HAP-1 (cell line): ENCODE measurements around the gene ABCF3.
"Not testable (repeated sequence)": the region's sequence is repeated elsewhere in the genome, so short reads cannot be mapped to it uniquely, and the experiment has no call there.

Experiments used
- DNase-seq, 2 experiments: peaks; one replicate each; pipeline ENCODE4 v3.0.0-alpha.2; 2016 to 2020; ENCODE audit warnings: low spot score in 2 of 2
- H3K27me3 ChIP-seq: fragments of 250-450 bp; sonication (Bioruptor Pico); 2 replicates; pipeline ENCODE4 v1.5.1; 2020; ENCODE audit warnings: low read depth, mild to moderate bottlenecking, moderate library complexity
- H3K36me3 ChIP-seq: fragments of 250-450 bp; sonication (Bioruptor Pico); replicated peaks from 2 replicates; pipeline ENCODE4 v1.5.1; 2020; ENCODE audit warnings: mild to moderate bottlenecking
- H3K4me1 ChIP-seq: fragments of 250-450 bp; sonication (Bioruptor Pico); 2 replicates; pipeline ENCODE4 v1.5.1; 2020; ENCODE audit warnings: mild to moderate bottlenecking
- H3K4me3 ChIP-seq: fragments of 250-450 bp; sonication (Bioruptor Pico); 2 replicates; pipeline ENCODE4 v1.5.1; 2020; ENCODE audit warnings: mild to moderate bottlenecking, moderate library complexity
- H3K9me3 ChIP-seq: fragments of 250-450 bp; sonication (Bioruptor Pico); 2 replicates; pipeline ENCODE4 v1.5.1; 2020; ENCODE audit warnings: mild to moderate bottlenecking, moderate library complexity
- in situ Hi-C: fragments of 300-500 bp; cut with MboI; formaldehyde crosslinking; loops from 3 replicates; pipeline ENCODE4 v1.14.3; 2020; ENCODE audit warnings: low sequenced_read_pairs, inconsistent platforms, mixed read lengths

Gene ABCF3

GRCh38 chr3:184157206-184157605 lies 28.8 kb upstream of the ABCF3 start:
- no peak for DNase-seq
- Histone ChIP-seq H3K9me3 (no peaks in the 10 kb centered on the region), H3K4me1 (peaks cover 9% of the 10 kb centered on the region), H3K36me3 (peaks cover 4% of the 10 kb centered on the region; the same call in 1 of the 2 replicates), H3K27me3 (no peaks in the 10 kb centered on the region), H3K4me3 (peak overlapping the region; percentile 84)
- in situ Hi-C loops: no loop called here

DNA sequence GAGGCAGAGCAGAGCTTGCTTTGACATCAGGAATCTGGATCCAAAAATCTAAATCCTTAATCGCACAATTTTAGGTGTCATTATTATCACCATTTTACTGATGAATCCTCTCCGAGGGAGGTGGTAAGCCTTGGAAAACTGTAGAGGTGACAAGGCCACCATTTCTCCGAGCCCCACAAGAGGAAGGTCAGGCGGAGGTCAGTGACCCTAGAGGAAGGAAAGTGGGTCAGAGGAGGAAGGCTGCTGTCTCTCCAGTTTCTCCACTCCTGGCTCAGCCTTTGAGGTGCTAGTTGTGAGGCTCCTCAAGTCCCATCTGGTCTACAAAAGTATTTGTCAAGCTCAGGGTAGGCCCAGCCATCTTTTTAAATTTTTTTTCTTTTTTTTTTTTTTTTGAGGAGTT lies 27.6 kb upstream of the ABCF3 start:
- in situ Hi-C loops: no loop called here
- Histone ChIP-seq H3K4me1 (peaks cover 9% of the 10 kb centered on the region), H3K9me3 (no peaks in the 10 kb centered on the region), H3K4me3 (no peak overlapping the region), H3K36me3 (peaks cover 4% of the 10 kb centered on the region), H3K27me3 (no peaks in the 10 kb centered on the region)
- no peak for DNase-seq

DNA sequence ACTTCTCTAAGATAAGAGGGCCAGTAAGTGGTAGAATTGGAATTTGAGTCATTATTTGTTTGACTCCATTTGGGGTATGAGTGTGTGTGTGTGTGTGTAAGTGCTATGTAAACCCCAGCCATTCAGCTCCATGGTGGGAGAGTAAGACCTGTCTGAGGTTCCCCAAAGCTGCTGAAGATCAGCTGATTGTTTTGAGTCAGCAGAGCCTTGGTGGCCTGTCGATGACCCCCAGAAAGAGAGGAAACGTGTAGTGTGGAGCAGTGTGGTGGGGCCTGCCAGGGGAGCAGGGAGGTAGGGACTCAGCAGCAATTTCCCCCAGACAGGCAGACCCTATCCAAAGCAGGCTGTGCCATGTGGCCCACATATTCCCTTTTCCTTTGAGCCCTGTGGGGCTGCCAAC lies 25.5 kb upstream of the ABCF3 start:
- no peaks in the 10 kb centered on the region for H3K9me3 ChIP-seq
- no peak for DNase-seq
- H3K27me3 ChIP-seq: no peaks in the 10 kb centered on the region
- no peak overlapping the region for H3K4me3 ChIP-seq
- peaks cover 22% of the 10 kb centered on the region for H3K36me3 ChIP-seq
- H3K4me1 ChIP-seq: peaks cover 9% of the 10 kb centered on the region
- in situ Hi-C loops: no loop called here

DNA sequence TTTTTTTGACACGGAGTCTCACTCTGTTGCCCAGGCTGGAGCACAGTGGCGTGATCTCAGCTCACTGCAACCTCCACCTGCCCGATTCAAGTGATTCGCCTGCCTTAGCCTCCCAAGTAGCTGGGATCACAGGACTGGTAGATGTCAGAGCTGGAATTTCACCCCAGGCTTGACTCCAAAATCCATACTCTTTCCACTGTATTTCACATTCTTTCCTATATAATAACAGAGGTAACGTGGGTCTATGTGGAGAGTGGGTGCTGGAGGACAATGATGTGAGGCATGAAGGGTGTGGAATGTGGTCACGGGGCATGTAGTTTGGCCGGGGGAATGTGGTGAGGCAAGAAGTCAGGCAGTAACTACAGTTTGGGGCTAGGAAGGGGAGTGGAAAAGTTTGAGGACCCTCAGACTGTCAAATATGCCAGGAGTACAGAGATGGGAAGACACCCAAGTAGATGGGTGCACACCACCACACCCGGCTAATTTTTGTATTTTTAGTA lies 23.4 kb upstream of the ABCF3 start:
- H3K4me3 ChIP-seq, H3K27me3 ChIP-seq, H3K4me1 ChIP-seq, DNase-seq, H3K9me3 ChIP-seq, in situ Hi-C loops: not testable (repeated sequence)
- peaks cover 42% of the 10 kb centered on the region for H3K36me3 ChIP-seq

DNA sequence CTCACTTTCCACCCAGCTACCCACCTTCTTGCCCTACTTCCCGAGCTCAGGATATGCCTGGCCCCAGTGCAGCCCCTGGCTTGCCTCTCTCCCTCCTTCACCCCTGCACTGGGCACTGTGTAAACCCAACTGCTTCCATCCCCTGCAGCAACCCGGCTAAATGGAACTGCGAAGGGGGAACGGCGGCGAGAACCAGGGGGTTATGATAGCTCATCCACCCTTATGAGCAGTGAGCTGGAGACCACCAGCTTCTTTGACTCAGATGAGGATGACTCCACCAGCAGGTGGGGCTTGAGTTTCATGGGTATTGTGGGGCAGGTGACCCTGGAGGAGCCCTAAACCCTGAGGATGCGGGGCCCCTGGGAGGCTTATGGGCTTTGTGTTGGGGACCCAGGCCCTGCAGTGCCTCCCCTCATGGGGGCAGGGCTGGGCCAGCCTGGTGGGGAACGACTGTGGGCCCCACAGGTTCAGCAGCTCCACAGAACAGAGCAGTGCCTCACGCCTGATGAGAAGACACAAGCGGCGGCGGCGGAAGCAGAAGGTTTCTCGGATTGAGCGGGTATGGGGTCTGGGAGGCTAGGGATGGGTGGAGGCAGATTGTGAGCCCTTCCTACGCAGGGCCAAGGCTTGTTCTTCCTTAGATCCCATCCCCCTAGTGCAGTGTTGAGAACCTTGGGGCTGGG lies 21.2 kb upstream of the ABCF3 start:
- H3K4me1 ChIP-seq: no peaks in the 10 kb centered on the region
- no peak overlapping the region for H3K4me3 ChIP-seq
- no peak for DNase-seq
- in situ Hi-C loops: no loop called here
- no peaks in the 10 kb centered on the region for H3K9me3 ChIP-seq
- peaks cover 55% of the 10 kb centered on the region for H3K36me3 ChIP-seq
- H3K27me3 ChIP-seq: no peaks in the 10 kb centered on the region

- no peak for DNase-seq
Observed at GRCh38 chr3:184165543-184165942, 20.5 kb upstream of the ABCF3 start.

DNA sequence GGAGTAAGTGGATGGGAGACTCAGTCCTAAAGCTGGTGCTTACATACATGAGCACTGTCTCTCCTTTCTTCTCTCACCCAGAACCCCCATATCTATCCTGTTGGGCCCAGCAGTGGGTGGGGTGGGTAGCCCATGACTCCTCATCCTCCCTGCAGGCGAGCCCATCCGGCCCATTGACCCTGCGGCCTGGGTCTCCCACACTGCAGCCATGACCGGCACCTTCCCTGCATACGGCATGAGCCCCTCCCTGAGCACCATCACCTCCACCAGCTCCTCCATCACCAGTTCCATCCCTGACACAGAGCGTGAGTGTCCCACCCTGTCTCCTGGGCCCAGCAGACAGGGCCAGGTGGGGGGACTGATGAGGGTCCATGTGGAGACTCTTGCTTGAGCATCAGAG lies 19.3 kb upstream of the ABCF3 start:
- Histone ChIP-seq H3K36me3 (peaks cover 69% of the 10 kb centered on the region), H3K4me1 (no peaks in the 10 kb centered on the region), H3K4me3 (no peak overlapping the region), H3K27me3 (no peaks in the 10 kb centered on the region), H3K9me3 (no peaks in the 10 kb centered on the region)
- DNase-seq: no peak
- in situ Hi-C loops: no loop called here

More at GRCh38 chr3:184165543-184165942, 20.5 kb upstream of the ABCF3 start:
- Histone ChIP-seq H3K9me3 (no peaks in the 10 kb centered on the region), H3K36me3 (peaks cover 62% of the 10 kb centered on the region), H3K4me3 (no peak overlapping the region), H3K4me1 (no peaks in the 10 kb centered on the region), H3K27me3 (no peaks in the 10 kb centered on the region)
- in situ Hi-C loops: no loop called here

- in situ Hi-C loops: no loop called here
- no peak overlapping the region for H3K4me3 ChIP-seq
- no peak for DNase-seq
- H3K27me3 ChIP-seq: no peaks in the 10 kb centered on the region
- no peaks in the 10 kb centered on the region for H3K9me3 ChIP-seq
- H3K36me3 ChIP-seq: peaks cover 70% of the 10 kb centered on the region
- H3K4me1 ChIP-seq: no peaks in the 10 kb centered on the region
Observed at GRCh38 chr3:184167786-184168185, 18.2 kb upstream of the ABCF3 start.

- Histone ChIP-seq H3K4me1 (no peaks in the 10 kb centered on the region), H3K36me3 (peaks cover 68% of the 10 kb centered on the region), H3K9me3 (no peaks in the 10 kb centered on the region), H3K4me3 (no peak overlapping the region), H3K27me3 (no peaks in the 10 kb centered on the region)
- in situ Hi-C loops: no loop called here
- no peak for DNase-seq
Observed at GRCh38 chr3:184168363-184169120, 17.5 kb upstream of the ABCF3 start.

GRCh38 chr3:184169896-184170875 lies 15.8 kb upstream of the ABCF3 start:
- Histone ChIP-seq H3K9me3 (no peaks in the 10 kb centered on the region), H3K4me1 (peaks cover 6% of the 10 kb centered on the region), H3K4me3 (no peak overlapping the region), H3K36me3 (peaks cover 57% of the 10 kb centered on the region), H3K27me3 (no peaks in the 10 kb centered on the region)
- DNase-seq: no peak
- in situ Hi-C loops: no loop called here

DNA sequence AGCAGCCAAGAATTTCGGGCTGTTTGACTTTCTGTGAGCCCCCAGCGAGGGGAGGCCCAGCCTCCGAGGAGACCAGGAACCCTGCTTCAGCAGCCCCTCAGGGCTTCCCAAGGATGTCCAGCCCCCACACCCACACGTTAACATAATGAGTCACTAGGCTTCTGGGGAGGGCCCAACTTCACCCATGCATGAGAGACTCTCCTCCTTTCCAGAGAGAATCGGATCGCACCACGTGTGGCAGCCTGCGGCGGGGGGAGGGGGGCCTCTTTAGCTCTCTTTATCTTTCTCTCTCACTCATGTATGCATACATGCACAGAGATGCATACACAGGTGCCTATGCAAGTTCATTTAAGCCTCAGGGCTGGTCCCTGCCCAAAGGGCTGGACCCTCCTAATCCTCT lies 14.4 kb upstream of the ABCF3 start:
- no peaks in the 10 kb centered on the region for H3K9me3 ChIP-seq
- no peak overlapping the region for H3K4me3 ChIP-seq
- in situ Hi-C loops: no loop called here
- no peaks in the 10 kb centered on the region for H3K27me3 ChIP-seq
- H3K36me3 ChIP-seq: peaks cover 43% of the 10 kb centered on the region
- peaks cover 6% of the 10 kb centered on the region for H3K4me1 ChIP-seq
- no peak for DNase-seq

DNA sequence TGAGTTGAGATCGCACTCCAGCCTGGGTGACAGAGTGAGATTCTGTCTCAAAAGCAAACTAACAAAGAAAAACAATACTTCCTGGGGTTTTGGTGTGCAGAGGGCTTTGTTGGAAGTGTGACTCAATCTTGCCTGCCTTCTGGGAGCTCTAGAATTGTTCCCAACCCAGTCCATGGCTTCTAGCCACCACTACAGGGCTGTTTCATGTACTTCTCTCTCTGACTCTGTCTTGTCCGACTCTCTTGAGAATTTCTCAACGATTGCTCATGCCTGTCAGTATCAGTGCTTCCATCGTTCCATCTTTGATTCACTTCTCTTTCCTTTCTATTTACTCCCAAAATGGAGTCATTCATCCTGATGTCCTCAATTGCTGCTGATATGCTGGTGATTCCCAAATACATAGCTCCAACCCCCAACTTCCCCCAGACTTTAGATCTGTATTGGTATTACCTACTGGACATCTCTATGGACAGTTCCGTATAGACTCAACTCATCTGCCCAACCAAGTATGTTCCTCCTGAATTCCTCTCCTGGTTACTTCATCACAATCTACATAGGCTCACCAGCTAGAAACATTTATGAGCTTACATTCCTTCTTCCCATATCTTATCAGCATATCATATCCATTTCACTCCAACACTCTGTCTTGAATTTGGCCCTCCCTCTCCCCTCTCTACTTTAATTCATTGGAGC lies 13.2 kb upstream of the ABCF3 start:
- H3K36me3 ChIP-seq: peaks cover 42% of the 10 kb centered on the region
- H3K4me1 ChIP-seq: peaks cover 12% of the 10 kb centered on the region

GRCh38 chr3:184173374-184173722 lies 12.7 kb upstream of the ABCF3 start:
- Histone ChIP-seq H3K36me3 (peaks cover 43% of the 10 kb centered on the region), H3K4me3 (no peak overlapping the region), H3K27me3 (no peaks in the 10 kb centered on the region), H3K9me3 (no peaks in the 10 kb centered on the region), H3K4me1 (peaks cover 12% of the 10 kb centered on the region)
- in situ Hi-C loops: no loop called here
- no peak for DNase-seq

More for the DNA sequence above, 13.2 kb upstream of the ABCF3 start:
- H3K4me3 ChIP-seq: no peak overlapping the region
- H3K27me3 ChIP-seq: no peaks in the 10 kb centered on the region
- H3K9me3 ChIP-seq: no peaks in the 10 kb centered on the region
- no peak for DNase-seq
- in situ Hi-C loops: no loop called here
